H9 (cell line): Measurements from ENCODE around the gene CXCR2. TPM values are rescaled to one million over a fixed set of nuclear protein-coding genes. Genes with fewer than 3 reads are reported as not detected.

Experiments used
- DNase-seq: peaks from one replicate; pipeline ENCODE4 v3.0.0-alpha.2; 2017
- H2AFZ ChIP-seq: one replicate; pipeline ENCODE4 v1.6.1; 2013; ENCODE audit warnings: mild to moderate bottlenecking, low read length, control low read depth, moderate library complexity
- H2AK5ac ChIP-seq: 2 replicates; pipeline ENCODE4 v1.6.1; 2013; ENCODE audit warnings: low read length, control low read depth, mixed read lengths; ENCODE audit not compliant: insufficient read length
- H2BK120ac ChIP-seq: one replicate; pipeline ENCODE4 v1.6.1; 2013; ENCODE audit warnings: low read depth, mild to moderate bottlenecking, low read length, control low read depth, inconsistent platforms; ENCODE audit not compliant: poor library complexity, severe bottlenecking
- H2BK12ac ChIP-seq: 2 replicates; pipeline ENCODE4 v1.6.1; 2013; ENCODE audit warnings: low read length, control low read depth, mixed read lengths, low read depth; ENCODE audit not compliant: insufficient read length
- H2BK15ac ChIP-seq: 2 replicates; pipeline ENCODE4 v1.6.1; 2013; ENCODE audit warnings: low read depth, low read length, control low read depth
- H2BK20ac ChIP-seq: one replicate; pipeline ENCODE4 v1.6.1; 2013; ENCODE audit warnings: low read depth, mild to moderate bottlenecking, low read length, control low read depth, inconsistent platforms; ENCODE audit not compliant: poor library complexity, severe bottlenecking
- H2BK5ac ChIP-seq: 2 replicates; pipeline ENCODE4 v1.6.1; 2013; ENCODE audit warnings: low read length, control low read depth, mixed read lengths; ENCODE audit not compliant: insufficient read length
- H3K14ac ChIP-seq: 2 replicates; pipeline ENCODE4 v1.6.1; 2013; ENCODE audit warnings: low read length, control low read depth; ENCODE audit not compliant: insufficient read depth
- H3K18ac ChIP-seq: 2 replicates; pipeline ENCODE4 v1.6.1; 2013; ENCODE audit warnings: low read depth, mild to moderate bottlenecking, mixed read lengths, low read length, control low read depth; ENCODE audit not compliant: insufficient read length
- H3K23ac ChIP-seq: 2 replicates; pipeline ENCODE4 v1.6.1; 2013; ENCODE audit warnings: low read length, control low read depth, mixed read lengths, low read depth; ENCODE audit not compliant: insufficient read length
- H3K23me2 ChIP-seq: 2 replicates; pipeline ENCODE4 v1.6.1; 2013; ENCODE audit warnings: low read depth, mild to moderate bottlenecking, mixed read lengths, low read length, control low read depth; ENCODE audit not compliant: insufficient read length, poor library complexity, severe bottlenecking
- H3K27ac ChIP-seq: 2 replicates; pipeline ENCODE4 v1.5.1; 2013; ENCODE audit warnings: low read length, control low read depth, mixed read lengths, low read depth; ENCODE audit not compliant: insufficient read length
- H3K27me3 ChIP-seq: 2 replicates; pipeline ENCODE4 v1.6.1; 2013; ENCODE audit warnings: low read length, control low read depth, inconsistent platforms; ENCODE audit not compliant: insufficient read depth
- H3K4ac ChIP-seq: 2 replicates; pipeline ENCODE4 v1.6.1; 2013; ENCODE audit warnings: low read depth, mild to moderate bottlenecking, control low read depth, inconsistent platforms, low read length, moderate library complexity
- H3K4me1 ChIP-seq: 2 replicates; pipeline ENCODE4 v1.6.1; 2013; ENCODE audit warnings: low read length, control low read depth, inconsistent platforms; ENCODE audit not compliant: insufficient read depth
- H3K4me2 ChIP-seq: 2 replicates; pipeline ENCODE4 v1.6.1; 2013; ENCODE audit warnings: low read length, control low read depth, mixed read lengths; ENCODE audit not compliant: insufficient read length, insufficient read depth
- H3K56ac ChIP-seq: 2 replicates; pipeline ENCODE4 v1.6.1; 2013; ENCODE audit warnings: low read depth, mild to moderate bottlenecking, mixed read lengths, low read length, control low read depth; ENCODE audit not compliant: insufficient read length
- H3K79me1 ChIP-seq: 2 replicates; pipeline ENCODE4 v1.6.1; 2013; ENCODE audit warnings: low read depth, mild to moderate bottlenecking, moderate library complexity, low read length, control low read depth, inconsistent platforms; ENCODE audit not compliant: insufficient read depth, poor library complexity, severe bottlenecking
- H3K79me2 ChIP-seq: 2 replicates; pipeline ENCODE4 v1.6.1; 2013; ENCODE audit warnings: low read length, control low read depth, inconsistent platforms; ENCODE audit not compliant: insufficient read depth
- H3K9ac ChIP-seq: 2 replicates; pipeline ENCODE4 v1.6.1; 2013; ENCODE audit warnings: low read length, control low read depth, mixed read lengths; ENCODE audit not compliant: insufficient read length; ENCODE audit errors: extremely low read depth
- H3K9me3 ChIP-seq: one replicate; pipeline ENCODE4 v1.6.1; 2013; ENCODE audit warnings: low read depth, low read length, inconsistent platforms; ENCODE audit not compliant: control insufficient read depth
- H3T11ph ChIP-seq: one replicate; pipeline ENCODE4 v1.6.1; 2013; ENCODE audit warnings: mild to moderate bottlenecking, low read length, control low read depth, inconsistent platforms
- H4K20me1 ChIP-seq: one replicate; pipeline ENCODE4 v1.6.1; 2013; ENCODE audit not compliant: control insufficient read depth, insufficient read length, insufficient read depth
- H4K5ac ChIP-seq: 2 replicates; pipeline ENCODE4 v1.6.1; 2013; ENCODE audit warnings: low read depth, mild to moderate bottlenecking, mixed read lengths, low read length, control low read depth; ENCODE audit not compliant: insufficient read length
- H4K8ac ChIP-seq: replicated peaks from 2 replicates; pipeline ENCODE4 v1.6.1; 2013; ENCODE audit warnings: low read length, control low read depth, mixed read lengths, low read depth; ENCODE audit not compliant: insufficient read length
- H4K91ac ChIP-seq: 2 replicates; pipeline ENCODE4 v1.6.1; 2013; ENCODE audit warnings: low read depth, mild to moderate bottlenecking, moderate library complexity, mixed read lengths, low read length, control low read depth; ENCODE audit not compliant: insufficient read length
- H3K27ac Mint-ChIP-seq, 3 experiments: 2 replicates in 2 of 3; 3 replicates in 1 of 3; pipeline ENCODE4 v1.8.0; 2020 to 2021; ENCODE audit warnings: mixed read lengths in 3 of 3, mild to moderate bottlenecking in 1 of 3, moderate library complexity in 1 of 3
- H3K27me3 Mint-ChIP-seq: 2 replicates; pipeline ENCODE4 v1.8.0; 2021; ENCODE audit warnings: low read depth, mild to moderate bottlenecking, moderate library complexity, mixed read lengths
- H3K36me3 Mint-ChIP-seq, 3 experiments: 2 replicates in 2 of 3; 3 replicates in 1 of 3; pipeline ENCODE4 v1.8.0; 2020 to 2021; ENCODE audit warnings: low read depth in 3 of 3, mixed read lengths in 3 of 3; ENCODE audit not compliant: insufficient read depth in 1 of 3
- H3K4me1 Mint-ChIP-seq, 2 experiments: 2 replicates each; pipeline ENCODE4 v1.8.0; 2020; ENCODE audit warnings: mixed read lengths in 2 of 2
- H3K4me3 Mint-ChIP-seq, 2 experiments: 2 replicates in 1 of 2; 3 replicates in 1 of 2; pipeline ENCODE4 v1.8.0; 2020 to 2021; ENCODE audit warnings: mild to moderate bottlenecking in 2 of 2, mixed read lengths in 2 of 2, moderate library complexity in 1 of 2
- H3K9me3 Mint-ChIP-seq, 2 experiments: 2 replicates in 1 of 2; 3 replicates in 1 of 2; pipeline ENCODE4 v1.8.0; 2020; ENCODE audit warnings: mild to moderate bottlenecking in 2 of 2, mixed read lengths in 2 of 2, moderate library complexity in 1 of 2
- WGBS: extraction: QIAGEN DNeasy Blood & Tissue Kit; methylation state at CpG from one replicate; pipeline ENCODE4 v1.1.7; 2013; ENCODE audit warnings: missing lambda C conversion rate, low lambda C conversion rate, mixed read lengths; ENCODE audit not compliant: insufficient read length; ENCODE audit errors: extremely low coverage; 5-methylcytosine and 5-hydroxymethylcytosine counted together
- total RNA-seq: library from RNA; stranded (reverse); gene quantifications from 2 replicates; pipeline ENCODE4 v1.2.1, GENCODE V29; 2021
- TF ChIP-seq, protein P1 (sequence below): fragments of 200-600 bp; sonication (generic); conservative IDR thresholded peaks from 3 replicates; pipeline ENCODE4 v1.8.0; 2021; ENCODE audit warnings: antibody characterized with exemption, mild to moderate bottlenecking

Gene CXCR2
- total RNA-seq, 1 experiment from 2014 or later = 0.59 TPM

DNA sequence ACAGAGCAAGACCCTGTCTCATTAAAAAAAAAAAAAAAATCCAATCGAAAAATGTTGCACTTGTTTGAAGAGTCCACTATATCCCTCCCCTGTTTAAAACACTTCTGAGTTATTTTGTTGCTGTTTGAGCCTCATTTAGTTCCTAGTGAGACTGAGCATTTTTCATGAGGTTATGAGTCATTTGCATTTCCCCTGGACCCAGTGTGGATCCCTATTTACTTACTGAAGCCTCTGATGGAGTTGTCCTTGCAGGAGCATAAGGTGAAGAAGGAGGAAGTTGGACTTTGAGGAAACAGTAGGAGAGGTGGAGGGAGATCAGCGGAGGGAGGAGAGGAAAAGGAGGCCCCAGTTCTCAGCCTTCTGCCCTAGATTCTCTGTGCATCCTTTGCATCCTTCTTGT, 35.8 kb downstream of the CXCR2 start:
- Histone ChIP-seq H2AK5ac (no peak overlapping the region), H3K27me3 (no peaks in the 10 kb centered on the region), H3K23ac (no peak overlapping the region), H3K4ac (no peak overlapping the region), H3K79me1 (no peaks in the 10 kb centered on the region), H4K5ac (no peak overlapping the region), H3K27ac (no peak overlapping the region), H3K4me2 (no peak overlapping the region), H2BK20ac (no peak overlapping the region), H3K9ac (no peak overlapping the region), H3K14ac (no peak overlapping the region), H2BK12ac (no peak overlapping the region), H2BK120ac (no peak overlapping the region), H4K8ac (no peak overlapping the region), H2AFZ (no peak overlapping the region), H3T11ph (no peak overlapping the region), H3K9me3 (no peaks in the 10 kb centered on the region), H3K4me1 (no peaks in the 10 kb centered on the region), H3K18ac (no peak overlapping the region), H3K56ac (no peak overlapping the region), H2BK5ac (no peak overlapping the region), H2BK15ac (no peak overlapping the region), H3K23me2 (no peaks in the 10 kb centered on the region), H4K20me1 (no peaks in the 10 kb centered on the region), H4K91ac (no peak overlapping the region), H3K79me2 (no peaks in the 10 kb centered on the region)
- Mint-ChIP-seq H3K4me1 (no peaks in the 10 kb centered on the region), H3K27me3 (peaks cover 23% of the 10 kb centered on the region), H3K27ac (no peak overlapping the region), H3K9me3 (no peaks in the 10 kb centered on the region; a peak in 2 of 5 replicates), H3K4me3 (no peak overlapping the region), H3K36me3 (no peaks in the 10 kb centered on the region)
- TF ChIP-seq, protein P1, sequence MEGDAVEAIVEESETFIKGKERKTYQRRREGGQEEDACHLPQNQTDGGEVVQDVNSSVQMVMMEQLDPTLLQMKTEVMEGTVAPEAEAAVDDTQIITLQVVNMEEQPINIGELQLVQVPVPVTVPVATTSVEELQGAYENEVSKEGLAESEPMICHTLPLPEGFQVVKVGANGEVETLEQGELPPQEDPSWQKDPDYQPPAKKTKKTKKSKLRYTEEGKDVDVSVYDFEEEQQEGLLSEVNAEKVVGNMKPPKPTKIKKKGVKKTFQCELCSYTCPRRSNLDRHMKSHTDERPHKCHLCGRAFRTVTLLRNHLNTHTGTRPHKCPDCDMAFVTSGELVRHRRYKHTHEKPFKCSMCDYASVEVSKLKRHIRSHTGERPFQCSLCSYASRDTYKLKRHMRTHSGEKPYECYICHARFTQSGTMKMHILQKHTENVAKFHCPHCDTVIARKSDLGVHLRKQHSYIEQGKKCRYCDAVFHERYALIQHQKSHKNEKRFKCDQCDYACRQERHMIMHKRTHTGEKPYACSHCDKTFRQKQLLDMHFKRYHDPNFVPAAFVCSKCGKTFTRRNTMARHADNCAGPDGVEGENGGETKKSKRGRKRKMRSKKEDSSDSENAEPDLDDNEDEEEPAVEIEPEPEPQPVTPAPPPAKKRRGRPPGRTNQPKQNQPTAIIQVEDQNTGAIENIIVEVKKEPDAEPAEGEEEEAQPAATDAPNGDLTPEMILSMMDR = no peak
- no peak for DNase-seq
- WGBS = no CpG with 5 or more reads among the region's 2 CpGs
